Colonic mucosa (tissue), 4 donors: ENCODE results near the gene LRRN4CL. TPM values are rescaled to one million over a fixed set of nuclear protein-coding genes. Genes with fewer than 3 reads are reported as not detected.

Experiments
- DNase-seq: peaks from one replicate; pipeline ENCODE4 v3.0.0-alpha.2; 2020
- H3K27ac ChIP-seq: fragments of 200-600 bp; one replicate; pipeline ENCODE4 v1.8.0; 2021
- H3K27me3 ChIP-seq: fragments of 200-600 bp; one replicate; pipeline ENCODE4 v1.8.0; 2021
- H3K36me3 ChIP-seq: fragments of 200-600 bp; one replicate; pipeline ENCODE4 v1.8.0; 2021
- H3K4me1 ChIP-seq: fragments of 200-600 bp; one replicate; pipeline ENCODE4 v1.8.0; 2021; ENCODE audit warnings: mild to moderate bottlenecking
- H3K4me3 ChIP-seq: fragments of 200-600 bp; one replicate; pipeline ENCODE4 v1.8.0; 2021
- H3K9ac ChIP-seq, 2 donors: one replicate each; pipeline ENCODE4 v1.7.0; 2013; ENCODE audit warnings: control low read depth in 2 of 2, low read depth in 2 of 2, low read length in 2 of 2
- H3K9me3 ChIP-seq: fragments of 200-600 bp; one replicate; pipeline ENCODE4 v1.8.0; 2021
- CTCF ChIP-seq: fragments of 200-600 bp; IDR thresholded peaks from one replicate; pipeline ENCODE4 v1.8.0; 2022; ENCODE audit warnings: antibody characterized with exemption, mild to moderate bottlenecking
- intact Hi-C: fragments of 100-400 bp; cut with DNase I; formaldehyde crosslinking; loops from one replicate; pipeline ENCODE4 v1.14.1; 2022
- total RNA-seq, 2 donors: library from RNA; stranded (reverse); fragmentation: NEBNext Ultra II Directional in 1 of 2; extraction: Animal tissue kit (Norgen Biotek cat#: 25700) in 1 of 2; gene quantifications; one replicate each; pipeline ENCODE4 v1.2.1, GENCODE V29; 2021
- donor health status: healthy.
- donor health status: DM: no; HTN: no; CAD: no.
- donor health status: DM: no; HTN: no; CAD: no.

The LRRN4CL gene
- total RNA-seq, 2 donors from 2014 or later, result 0.82 to 3.3 TPM

GRCh38 chr11:62665599-62666258, 23.6 kb downstream of the LRRN4CL start:
- TF ChIP-seq CTCF, result no peak
- peak overlapping the region; percentile 87 for H3K4me3 ChIP-seq
- peak overlapping the region; percentile 68 to 99 for H3K9ac ChIP-seq
- peak; percentile 64 for DNase-seq
- H3K36me3 ChIP-seq, result no peaks in the 10 kb centered on the region
- peak overlapping the region; percentile 96 for H3K27ac ChIP-seq
- intact Hi-C loops, result no loop called here
- no peaks in the 10 kb centered on the region for H3K9me3 ChIP-seq
- peaks cover 23% of the 10 kb centered on the region for H3K4me1 ChIP-seq
- H3K27me3 ChIP-seq, result no peaks in the 10 kb centered on the region

GRCh38 chr11:62665075-62665598, 24.2 kb downstream of the LRRN4CL start, which contains the start of the genes C11orf98 and CSKMT:
Gene C11orf98 (minus strand): TSS chr11:62665210. CDS start chr11:62665169, 41 bp downstream.
Gene CSKMT (plus strand): TSS chr11:62665312. CDS start chr11:62665880, 568 bp downstream.
- intact Hi-C loops, result no loop called here
- Histone ChIP-seq H3K9me3 (no peaks in the 10 kb centered on the region), H3K36me3 (no peaks in the 10 kb centered on the region), H3K27ac (peak within 1 kb of the TSS; percentile 96), H3K27me3 (no peaks in the 10 kb centered on the region), H3K9ac (peak within 1 kb of the TSS; percentile 89 to 99), H3K4me1 (peaks cover 23% of the 10 kb centered on the region), H3K4me3 (peak within 1 kb of the TSS; percentile 87)
- no peak for TF ChIP-seq CTCF
- peak; percentile 98 for DNase-seq

- Histone ChIP-seq H3K9me3 (no peaks in the 10 kb centered on the region), H3K27ac (peak overlapping the region; percentile 96), H3K4me1 (peaks cover 18% of the 10 kb centered on the region), H3K9ac (peak overlapping the region; percentile 89 to 99), H3K4me3 (peak overlapping the region; percentile 87), H3K27me3 (no peaks in the 10 kb centered on the region), H3K36me3 (no peaks in the 10 kb centered on the region)
- TF ChIP-seq CTCF, result no peak
- intact Hi-C loops, result no loop called here
- peak; percentile 50 for DNase-seq
Measured at GRCh38 chr11:62664405-62665074, 24.8 kb downstream of the LRRN4CL start.

- peaks cover 6% of the 10 kb centered on the region for H3K4me1 ChIP-seq
- H3K27me3 ChIP-seq, result no peaks in the 10 kb centered on the region
- H3K36me3 ChIP-seq, result no peaks in the 10 kb centered on the region
- intact Hi-C loops, result no loop called here
- DNase-seq, result no peak
- no peak overlapping the region for H3K27ac ChIP-seq
- no peaks in the 10 kb centered on the region for H3K9me3 ChIP-seq
- no peak overlapping the region for H3K4me3 ChIP-seq
- no peak overlapping the region for H3K9ac ChIP-seq
- TF ChIP-seq CTCF, result no peak
Measured at GRCh38 chr11:62656796-62657429, 32.4 kb downstream of the LRRN4CL start.

GRCh38 chr11:62654297-62654696, 35.0 kb downstream of the LRRN4CL start:
- Histone ChIP-seq H3K4me3 (no peak overlapping the region), H3K4me1 (peaks cover 9% of the 10 kb centered on the region), H3K27me3 (no peaks in the 10 kb centered on the region), H3K9ac (no peak overlapping the region), H3K9me3 (no peaks in the 10 kb centered on the region), H3K27ac (no peak overlapping the region), H3K36me3 (no peaks in the 10 kb centered on the region)
- TF ChIP-seq CTCF, result no peak
- intact Hi-C loops, result no loop called here
- DNase-seq, result no peak
